Heart left ventricle (tissue), 13 donors: ENCODE data around the gene TEX13C.

Experiments used
- CTCF ChIP-seq, 12 donors: fragments of 200-600 bp; sonication (generic) in 4 of 12; IDR thresholded peaks; one replicate each; pipeline versions ENCODE4 v1.5.0 to v1.8.0; 2018 to 2022; ENCODE audit warnings: antibody characterized with exemption in 12 of 12, mild to moderate bottlenecking in 5 of 12
- POLR2A ChIP-seq, 2 donors: fragments of 450-650 bp; IDR thresholded peaks; one replicate each; pipeline ENCODE4 v1.6.1; 2017; ENCODE audit warnings: antibody characterized with exemption in 2 of 2, mild to moderate bottlenecking in 2 of 2, moderate library complexity in 2 of 2
- donor health status: ischemic (EF 13 %, LVEDD 7.1; RV severe dilation, severe dysfunction).
- donor health status: DM: no; HTN: yes; CAD: no.
- donor health status: DM: no; HTN: no; CAD: no.
- donor health status: ischemic (EF 25% LVEDD 6.9; RV normal size, moderate dysfunction).
- donor health status: ischemic (EF 25% LVEDD 5.7; RV mildly dilated, moderate dysfunction).
- donor health status: ischemic (EF 35%, LVEDD 5.7; RV mildly dilated, moderate dysfunction).
- donor health status: nonischemic (EF 11% LVEDD 7.7; RV severe dilation, severe dysfunction).
- donor health status: DM: yes; HTN: yes; CAD: no.
- donor health status: PGD.
- donor health status: ischemic (EF 29% LVEDD 5.4; RV normal size, mild dysfunction).
- donor health status: nonischemic (EF 23%, LVEDD 6.1; RV moderate dilation, normal function).

- no peak for TF ChIP-seq POLR2A (IDR thresholded peaks at IDR 0.05)
- no peak for TF ChIP-seq CTCF (IDR thresholded peaks at IDR 0.05)
These were observed 24.3 kb upstream of the TEX13C start for GRCh38 chrX:125295337-125295736.
